ENCODE measurements around the gene NIPAL3.

DNA sequence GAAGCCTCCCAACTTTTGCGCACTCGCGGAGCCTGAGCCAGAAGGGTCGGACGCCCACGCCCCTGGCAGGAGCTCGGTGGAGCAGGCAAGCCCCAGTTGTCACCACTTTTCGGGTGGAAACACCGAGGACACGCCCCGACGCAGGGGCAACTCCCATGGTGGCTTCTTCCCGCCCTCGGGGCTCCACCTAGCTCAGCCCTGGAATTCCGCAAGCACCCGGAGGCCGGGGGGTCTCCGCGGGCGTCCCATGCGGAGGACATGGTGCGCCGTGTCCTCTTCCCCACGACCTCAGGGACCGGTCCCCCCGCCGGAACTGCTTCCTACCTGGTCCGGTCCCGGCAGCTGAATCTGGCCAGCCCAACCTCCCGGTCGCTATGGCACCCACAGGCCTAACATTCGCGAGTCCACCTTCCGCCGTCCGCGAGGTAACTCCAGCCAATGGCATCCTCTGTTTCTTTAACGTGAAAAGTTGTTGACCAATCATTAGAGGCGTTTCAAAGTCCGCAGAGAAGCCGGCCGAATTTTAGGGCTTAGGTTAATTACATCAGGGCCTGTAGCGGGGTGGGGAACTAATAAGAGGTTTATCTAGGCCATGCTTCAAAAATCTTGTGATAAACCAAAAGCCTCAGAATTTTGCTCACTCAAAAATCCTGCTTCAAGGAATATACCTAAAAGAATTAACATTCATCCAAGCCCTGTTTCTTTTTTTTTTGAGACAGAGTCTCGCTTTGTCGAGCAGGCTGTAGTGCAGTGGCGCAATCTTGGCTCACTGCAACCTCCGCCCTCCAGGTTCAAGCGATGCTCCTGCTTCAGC, 2.0 kb upstream of the NIPAL3 start, which contains the start of gene STPG1:
- TF ChIP-seq, protein P1, sequence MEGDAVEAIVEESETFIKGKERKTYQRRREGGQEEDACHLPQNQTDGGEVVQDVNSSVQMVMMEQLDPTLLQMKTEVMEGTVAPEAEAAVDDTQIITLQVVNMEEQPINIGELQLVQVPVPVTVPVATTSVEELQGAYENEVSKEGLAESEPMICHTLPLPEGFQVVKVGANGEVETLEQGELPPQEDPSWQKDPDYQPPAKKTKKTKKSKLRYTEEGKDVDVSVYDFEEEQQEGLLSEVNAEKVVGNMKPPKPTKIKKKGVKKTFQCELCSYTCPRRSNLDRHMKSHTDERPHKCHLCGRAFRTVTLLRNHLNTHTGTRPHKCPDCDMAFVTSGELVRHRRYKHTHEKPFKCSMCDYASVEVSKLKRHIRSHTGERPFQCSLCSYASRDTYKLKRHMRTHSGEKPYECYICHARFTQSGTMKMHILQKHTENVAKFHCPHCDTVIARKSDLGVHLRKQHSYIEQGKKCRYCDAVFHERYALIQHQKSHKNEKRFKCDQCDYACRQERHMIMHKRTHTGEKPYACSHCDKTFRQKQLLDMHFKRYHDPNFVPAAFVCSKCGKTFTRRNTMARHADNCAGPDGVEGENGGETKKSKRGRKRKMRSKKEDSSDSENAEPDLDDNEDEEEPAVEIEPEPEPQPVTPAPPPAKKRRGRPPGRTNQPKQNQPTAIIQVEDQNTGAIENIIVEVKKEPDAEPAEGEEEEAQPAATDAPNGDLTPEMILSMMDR (IDR thresholded peaks at IDR 0.05; ENCODE audit: poor library complexity, severe bottlenecking): no peak
- TF ChIP-seq EP300 (conservative IDR thresholded peaks at IDR 0.05; ENCODE audit: poor library complexity, severe bottlenecking) (no peak), EZH2 (IDR thresholded peaks at IDR 0.05; ENCODE audit: borderline replicate concordance, insufficient read depth, low read length, poor library complexity, severe bottlenecking) (no peak), POLR2AphosphoS5 (IDR thresholded peaks at IDR 0.05) (no peak)
